Neural progenitor cell (in vitro differentiated cells): Measurements from ENCODE around the gene ZNF224. TPM values are rescaled to one million over a fixed set of nuclear protein-coding genes. Genes with fewer than 3 reads are reported as not detected.

ENCODE experiments used
- DNase-seq: peaks from one replicate; pipeline ENCODE4 v3.0.0-alpha.2; 2016; ENCODE audit warnings: low spot score
- H2AFZ ChIP-seq: fragments of 200-600 bp; sonication (generic); replicated peaks from 2 replicates; pipeline ENCODE4 v1.6.1; 2016; ENCODE audit warnings: antibody characterized with exemption
- H3F3A ChIP-seq: fragments of 200-600 bp; sonication (generic); 2 replicates; pipeline ENCODE4 v1.6.1; 2016; ENCODE audit warnings: antibody characterized with exemption, low read depth
- H3K27ac ChIP-seq: fragments of 200-600 bp; sonication (generic); 2 replicates; pipeline ENCODE4 v1.5.1; 2016; ENCODE audit warnings: mild to moderate bottlenecking
- H3K27me3 ChIP-seq: fragments of 200-600 bp; sonication (generic); 2 replicates; pipeline ENCODE4 v1.6.1; 2016; ENCODE audit warnings: mild to moderate bottlenecking, moderate library complexity
- H3K36me3 ChIP-seq: fragments of 200-600 bp; sonication (generic); 2 replicates; pipeline ENCODE4 v1.5.1; 2016
- H3K4me1 ChIP-seq: fragments of 200-600 bp; sonication (generic); 2 replicates; pipeline ENCODE4 v1.6.1; 2016; ENCODE audit warnings: mixed run types
- H3K4me2 ChIP-seq: fragments of 200-600 bp; sonication (generic); 2 replicates; pipeline ENCODE4 v1.6.1; 2016
- H3K4me3 ChIP-seq: fragments of 200-600 bp; sonication (generic); 2 replicates; pipeline ENCODE4 v1.5.1; 2016
- H3K79me2 ChIP-seq: fragments of 200-600 bp; sonication (generic); 2 replicates; pipeline ENCODE4 v1.6.1; 2016; ENCODE audit warnings: low read depth
- H3K9ac ChIP-seq: fragments of 200-600 bp; sonication (generic); 2 replicates; pipeline ENCODE4 v1.6.1; 2016
- H3K9me3 ChIP-seq: fragments of 200-600 bp; sonication (generic); 2 replicates; pipeline ENCODE4 v1.5.1; 2016; ENCODE audit warnings: low read depth
- H4K20me1 ChIP-seq: fragments of 200-600 bp; sonication (generic); 2 replicates; pipeline ENCODE4 v1.6.1; 2016; ENCODE audit warnings: low read depth
- H3K27ac Mint-ChIP-seq: 3 replicates; pipeline ENCODE4 v1.8.0; 2021; ENCODE audit warnings: mixed read lengths
- H3K27me3 Mint-ChIP-seq: 2 replicates; pipeline ENCODE4 v1.8.0; 2022; ENCODE audit warnings: low read depth, mild to moderate bottlenecking, inconsistent platforms, moderate library complexity, mixed read lengths; ENCODE audit not compliant: insufficient read depth
- H3K36me3 Mint-ChIP-seq: 3 replicates; pipeline ENCODE4 v1.8.0; 2021; ENCODE audit warnings: mixed read lengths
- H3K4me1 Mint-ChIP-seq: 3 replicates; pipeline ENCODE4 v1.8.0; 2021; ENCODE audit warnings: mixed read lengths
- H3K4me3 Mint-ChIP-seq: 3 replicates; pipeline ENCODE4 v1.8.0; 2021; ENCODE audit warnings: mild to moderate bottlenecking, moderate library complexity, mixed read lengths
- H3K9me3 Mint-ChIP-seq: 3 replicates; pipeline ENCODE4 v1.8.0; 2020; ENCODE audit warnings: mixed read lengths
- CTCF ChIP-seq: fragments of 200-600 bp; sonication (generic); IDR thresholded peaks from 2 replicates; pipeline ENCODE4 v1.5.1; 2017; ENCODE audit warnings: antibody characterized with exemption, mild to moderate bottlenecking
- EZH2 ChIP-seq: fragments of 200-600 bp; sonication (generic); IDR thresholded peaks from 2 replicates; pipeline ENCODE4 v1.6.1; 2017; ENCODE audit warnings: antibody characterized with exemption, mild to moderate bottlenecking, moderate library complexity
- EZH2phosphoT487 ChIP-seq: fragments of 200-600 bp; sonication (generic); IDR thresholded peaks from 2 replicates; pipeline ENCODE4 v1.6.1; 2017; ENCODE audit warnings: antibody characterized with exemption
- total RNA-seq: library from RNA; depleted of rRNA; stranded (reverse); fragments of >200 nt; gene quantifications from 2 replicates; pipeline ENCODE4 v1.2.3, GENCODE V29; 2015; ENCODE audit warnings: low replicate concordance

Gene ZNF224
- total RNA-seq, 1 donor from 2014 or later, result 28.7 TPM

GRCh38 chr19:44131955-44132354 lies 37.8 kb downstream of the ZNF224 start:
- H3K36me3 ChIP-seq, result peaks cover 28% of the 10 kb centered on the region
- peaks cover 30% of the 10 kb centered on the region for H3K36me3 Mint-ChIP-seq
- no peak for DNase-seq
- H3K27me3 ChIP-seq, result no peaks in the 10 kb centered on the region
- H3K79me2 ChIP-seq, result no peaks in the 10 kb centered on the region
- H3K4me3 Mint-ChIP-seq, result no peak overlapping the region
- H3K4me1 ChIP-seq, result no peaks in the 10 kb centered on the region
- H3K27ac Mint-ChIP-seq, result no peak overlapping the region
- no peaks in the 10 kb centered on the region for H3K9me3 ChIP-seq
- H3K4me3 ChIP-seq, result no peak overlapping the region
- peaks cover 9% of the 10 kb centered on the region for H3K9me3 Mint-ChIP-seq
- H3K27ac ChIP-seq, result no peak overlapping the region
- no peak overlapping the region for H3K4me2 ChIP-seq
- TF ChIP-seq CTCF, result no peak
- TF ChIP-seq EZH2phosphoT487, result no peak
- no peak for TF ChIP-seq EZH2
- H4K20me1 ChIP-seq, result no peaks in the 10 kb centered on the region
- H2AFZ ChIP-seq, result no peak overlapping the region
- no peaks in the 10 kb centered on the region for H3K4me1 Mint-ChIP-seq
- H3F3A ChIP-seq, result no peaks in the 10 kb centered on the region
- peaks cover 2% of the 10 kb centered on the region for H3K27me3 Mint-ChIP-seq
- no peak overlapping the region for H3K9ac ChIP-seq

- Mint-ChIP-seq H3K4me3 (peak within 1 kb of the TSS; percentile 89), H3K9me3 (peaks cover 4% of the 10 kb centered on the region), H3K27ac (peak within 1 kb of the TSS; percentile 19), H3K27me3 (peaks cover 2% of the 10 kb centered on the region), H3K36me3 (peaks cover 9% of the 10 kb centered on the region), H3K4me1 (peaks cover 15% of the 10 kb centered on the region)
- peaks cover 10% of the 10 kb centered on the region for H3K79me2 ChIP-seq
- H3K27me3 ChIP-seq, result no peaks in the 10 kb centered on the region
- H3K4me1 ChIP-seq, result peaks cover 8% of the 10 kb centered on the region
- TF ChIP-seq CTCF (peak; percentile 13), EZH2phosphoT487 (no peak), EZH2 (no peak)
- no peaks in the 10 kb centered on the region for H4K20me1 ChIP-seq
- peak; percentile 85 for DNase-seq
- no peaks in the 10 kb centered on the region for H3K9me3 ChIP-seq
- H2AFZ ChIP-seq, result peak within 1 kb of the TSS; percentile 96
- no peak within 1 kb of the TSS for H3K27ac ChIP-seq
- H3K36me3 ChIP-seq, result no peaks in the 10 kb centered on the region
- H3K4me3 ChIP-seq, result peak within 1 kb of the TSS; percentile 64
- H3K9ac ChIP-seq, result peak within 1 kb of the TSS; percentile 24
- peaks cover 5% of the 10 kb centered on the region for H3F3A ChIP-seq
- H3K4me2 ChIP-seq, result peak within 1 kb of the TSS; percentile 87
Measured at GRCh38 chr19:44141191-44142058, 47.3 kb downstream of the ZNF224 start, which contains the start of gene ZNF234. ZNF234 (plus strand) TSS chr19:44141554; CDS start chr19:44144633, 3,079 bp downstream.

GRCh38 chr19:44142059-44142433 lies 47.9 kb downstream of the ZNF224 start:
- H3K79me2 ChIP-seq, result peaks cover 10% of the 10 kb centered on the region

More at GRCh38 chr19:44142059-44142433, 47.9 kb downstream of the ZNF224 start:
- Mint-ChIP-seq H3K27ac (no peak overlapping the region), H3K4me3 (peak overlapping the region; percentile 89), H3K4me1 (peaks cover 15% of the 10 kb centered on the region), H3K9me3 (peaks cover 4% of the 10 kb centered on the region), H3K36me3 (peaks cover 9% of the 10 kb centered on the region), H3K27me3 (peaks cover 2% of the 10 kb centered on the region)
- H2AFZ ChIP-seq, result peak overlapping the region; percentile 96
- H3K36me3 ChIP-seq, result no peaks in the 10 kb centered on the region
- TF ChIP-seq EZH2 (no peak), EZH2phosphoT487 (no peak), CTCF (no peak)
- H3K27me3 ChIP-seq, result no peaks in the 10 kb centered on the region
- H3K9me3 ChIP-seq, result no peaks in the 10 kb centered on the region
- peaks cover 8% of the 10 kb centered on the region for H3K4me1 ChIP-seq
- peak overlapping the region; percentile 87 for H3K4me2 ChIP-seq
- H3K27ac ChIP-seq, result no peak overlapping the region
- peaks cover 5% of the 10 kb centered on the region for H3F3A ChIP-seq
- peak overlapping the region; percentile 10 for H3K9ac ChIP-seq
- no peaks in the 10 kb centered on the region for H4K20me1 ChIP-seq
- DNase-seq, result peak; percentile 18
- peak overlapping the region; percentile 64 for H3K4me3 ChIP-seq
